AG08395 (cell line): Measurements from ENCODE around the gene NTM.
"Not testable (repeated sequence)": the region's sequence is repeated elsewhere in the genome, so short reads cannot be mapped to it uniquely, and the experiment has no call there.

Experiments used
- DNase-seq: peaks from one replicate; pipeline ENCODE4 v3.0.0; 2012; ENCODE audit warnings: mixed read lengths, low spot score

The NTM gene

DNA sequence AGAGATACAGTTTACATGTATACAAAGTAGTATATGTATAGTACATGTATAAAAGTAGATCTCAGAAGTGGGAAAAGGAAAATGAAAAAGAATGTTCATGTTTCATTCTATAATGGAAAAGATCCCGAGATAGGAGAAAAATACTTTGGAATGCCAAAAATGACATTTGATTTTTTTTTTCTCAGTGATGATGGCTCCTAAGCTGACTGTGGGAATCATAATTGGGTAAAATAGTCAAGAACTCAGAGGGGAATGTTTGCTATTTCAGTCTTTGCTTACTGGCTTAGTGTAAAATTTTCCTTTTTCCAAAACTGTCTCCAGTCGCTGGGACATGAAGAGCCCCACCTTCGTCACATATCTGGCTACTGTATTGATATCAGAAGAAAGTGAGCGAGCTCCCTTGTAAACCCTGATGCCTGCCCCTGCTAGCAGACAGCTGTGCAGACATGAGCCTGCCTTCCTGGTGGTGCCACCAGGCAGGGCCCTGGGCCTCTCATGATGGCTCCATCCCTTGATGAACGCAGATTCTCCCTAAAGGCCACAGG is 944.6 kb downstream of the NTM start:
- DNase-seq: no peak

GRCh38 chr11:132315696-132316095 is 945.3 kb downstream of the NTM start:
- no peak for DNase-seq

GRCh38 chr11:132318421-132319157 is 948.2 kb downstream of the NTM start:
- DNase-seq: peak; percentile 79

DNA sequence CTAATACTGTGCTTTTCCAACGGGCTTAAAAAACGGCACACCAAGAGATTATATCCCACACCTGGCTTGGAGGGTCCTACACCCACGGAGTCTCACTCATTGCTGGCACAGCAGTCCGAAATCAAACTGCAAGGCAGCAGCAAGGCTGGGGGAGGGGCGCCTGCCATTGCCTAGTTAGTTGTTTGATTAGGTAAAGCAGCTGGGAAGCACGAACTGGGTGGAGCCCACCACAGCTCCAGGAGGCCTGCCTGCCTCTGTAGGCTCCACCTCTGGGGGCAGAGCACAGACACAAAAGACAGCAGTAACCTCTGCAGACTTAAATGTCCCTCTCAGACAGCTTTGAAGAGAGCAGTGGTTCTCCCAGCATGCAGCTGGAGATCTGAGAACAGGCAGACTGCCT is 949.0 kb downstream of the NTM start:
- not testable (repeated sequence) for DNase-seq

DNA sequence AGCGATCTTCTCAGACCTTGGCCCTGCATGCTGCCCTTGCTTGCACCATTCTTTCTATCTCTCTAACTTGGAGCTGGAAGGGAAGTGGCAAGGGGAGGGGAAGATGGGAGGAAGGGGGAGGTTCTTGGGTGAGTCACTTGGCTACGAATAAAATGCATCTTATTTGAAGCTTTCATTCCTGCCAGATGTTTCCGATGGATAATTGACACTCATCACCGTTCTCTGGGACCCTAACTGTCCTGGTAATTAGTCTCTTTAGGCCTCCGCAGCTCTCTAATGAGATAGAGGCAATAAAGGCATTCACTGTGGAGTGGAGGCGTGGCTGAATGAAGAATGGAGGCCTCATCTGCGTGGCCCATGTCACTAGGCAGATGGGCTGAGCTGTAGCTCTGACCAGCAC is 960.1 kb downstream of the NTM start:
- peak; percentile 31 for DNase-seq

GRCh38 chr11:132332521-132332920 is 962.1 kb downstream of the NTM start:
- DNase-seq: no peak

DNA sequence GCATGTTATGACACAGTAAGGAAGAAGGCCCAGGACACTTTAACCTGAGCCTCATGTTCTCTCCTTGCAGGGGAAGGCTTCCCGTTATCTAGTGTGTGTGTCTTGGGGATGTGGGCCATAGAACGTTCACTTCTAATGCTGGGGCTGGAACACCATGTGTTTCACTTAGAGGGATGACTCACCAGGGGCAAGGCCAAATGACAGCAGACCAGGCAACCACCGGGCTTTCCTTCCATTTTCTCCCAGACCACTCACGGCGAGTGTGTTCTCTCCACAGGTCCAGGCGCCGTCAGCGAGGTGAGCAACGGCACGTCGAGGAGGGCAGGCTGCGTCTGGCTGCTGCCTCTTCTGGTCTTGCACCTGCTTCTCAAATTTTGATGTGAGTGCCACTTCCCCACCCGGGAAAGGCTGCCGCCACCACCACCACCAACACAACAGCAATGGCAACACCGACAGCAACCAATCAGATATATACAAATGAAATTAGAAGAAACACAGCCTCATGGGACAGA is 964.4 kb downstream of the NTM start:
- no peak for DNase-seq

GRCh38 chr11:132335311-132335710 is 964.9 kb downstream of the NTM start:
- DNase-seq: no peak

GRCh38 chr11:132336781-132337535 is 966.5 kb downstream of the NTM start:
- DNase-seq: no peak

DNA sequence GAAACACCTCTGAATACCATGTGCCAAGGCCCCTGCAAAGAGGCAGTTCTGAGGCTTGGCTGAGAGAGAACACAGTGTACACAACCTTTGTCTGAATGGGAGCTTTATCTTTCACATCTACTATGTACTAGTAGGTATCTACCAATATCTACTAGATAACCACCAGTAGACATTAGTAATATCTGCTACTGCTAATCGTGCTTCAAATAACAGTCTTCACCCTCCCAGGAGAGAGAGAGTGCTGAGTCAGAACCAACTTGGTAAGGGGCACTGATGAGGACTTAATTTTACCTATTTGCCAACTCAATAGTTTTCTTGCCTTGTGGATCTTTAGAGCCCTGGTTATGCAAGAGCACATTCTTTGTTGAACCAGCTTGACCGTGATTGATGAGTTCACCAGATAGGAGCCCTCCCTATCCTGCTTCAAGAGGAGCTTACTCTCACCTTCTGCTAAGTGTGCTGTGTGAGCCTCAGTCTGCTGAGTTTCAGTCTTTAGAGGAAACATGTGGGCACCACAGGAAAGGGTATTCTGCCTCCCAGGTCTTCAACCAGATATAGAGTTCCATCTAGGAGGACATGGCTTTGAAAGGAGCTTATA is 967.5 kb downstream of the NTM start:
- DNase-seq: no peak

DNA sequence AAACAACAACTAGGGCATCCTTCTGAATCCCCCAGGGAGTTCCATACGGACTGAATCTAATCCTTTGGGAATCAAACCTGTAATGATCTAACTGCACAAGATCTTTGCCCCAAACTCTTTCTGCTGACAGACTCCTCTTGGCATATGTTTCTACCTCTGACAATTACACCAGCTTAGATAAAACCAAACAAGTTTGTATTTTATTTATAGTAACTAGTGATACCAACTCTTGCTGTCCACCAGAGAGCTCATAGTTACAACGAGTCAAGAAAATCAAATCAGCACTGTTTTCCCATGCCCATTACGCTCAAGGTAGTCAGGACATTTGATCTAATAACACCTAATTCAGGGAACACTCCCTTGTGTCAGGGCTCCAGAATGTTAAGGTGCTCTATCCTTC is 972.0 kb downstream of the NTM start:
- no peak for DNase-seq

DNA sequence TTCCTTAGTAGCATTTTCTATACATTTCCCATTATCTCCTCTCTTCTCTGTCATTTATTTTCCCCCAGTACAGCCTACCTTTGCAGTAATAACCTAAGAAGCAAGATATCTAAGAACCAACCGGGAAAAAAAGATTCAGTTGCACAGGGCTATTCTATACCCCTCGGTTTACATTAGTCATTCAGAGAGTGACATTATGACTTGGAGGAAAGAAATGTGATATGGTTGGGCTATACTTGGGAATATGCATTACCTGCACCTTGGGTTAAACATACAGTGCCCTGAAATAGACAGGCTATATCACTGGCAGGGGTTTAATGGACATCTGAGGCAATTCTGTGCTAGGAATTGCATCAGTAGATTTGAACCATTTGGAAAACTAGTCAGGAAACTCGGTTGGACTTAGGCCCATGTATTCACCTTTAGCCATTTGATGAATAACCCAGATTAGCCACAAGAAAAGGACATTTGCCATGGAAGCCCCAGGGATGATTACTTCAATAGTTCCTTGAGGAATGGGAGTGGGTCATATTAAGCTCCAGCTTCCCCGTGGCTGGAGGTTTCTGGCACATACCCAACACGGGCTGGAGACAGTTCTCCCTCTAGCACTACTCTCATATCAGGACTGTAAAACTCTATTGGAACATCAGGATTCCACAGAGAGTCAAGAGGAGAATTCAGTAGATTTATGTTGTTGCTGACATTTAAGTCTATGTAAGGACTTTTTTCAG is 973.2 kb downstream of the NTM start:
- no peak for DNase-seq

DNA sequence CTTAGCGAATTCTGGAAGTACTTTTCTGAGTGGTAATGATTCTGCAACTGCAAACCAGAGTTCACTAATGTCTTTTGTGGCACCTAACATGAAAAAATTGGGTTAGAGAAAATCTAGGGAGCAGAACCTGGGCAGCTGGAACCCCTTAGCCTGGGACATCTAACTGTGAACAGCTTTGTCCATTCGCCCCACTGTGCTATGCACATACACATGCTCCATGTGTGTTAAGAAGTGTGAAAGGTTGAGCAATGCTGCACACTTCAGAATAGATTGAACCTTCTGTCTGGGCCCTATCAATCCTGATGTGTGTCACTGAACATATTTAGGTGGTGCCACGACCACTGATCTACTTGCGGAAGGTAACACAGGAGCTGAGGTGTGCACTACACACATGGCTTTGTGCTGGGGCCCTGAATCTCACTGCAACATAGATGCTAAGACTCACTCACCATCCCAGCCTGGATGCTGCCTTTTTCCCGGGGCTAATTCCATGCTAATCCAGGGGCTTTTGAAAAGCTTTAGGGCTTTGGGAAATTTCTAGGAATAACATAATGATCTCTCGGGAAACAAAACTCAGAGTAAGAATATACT is 976.2 kb downstream of the NTM start:
- DNase-seq: no peak

GRCh38 chr11:132347156-132348090 is 977.0 kb downstream of the NTM start:
- DNase-seq: no peak

DNA sequence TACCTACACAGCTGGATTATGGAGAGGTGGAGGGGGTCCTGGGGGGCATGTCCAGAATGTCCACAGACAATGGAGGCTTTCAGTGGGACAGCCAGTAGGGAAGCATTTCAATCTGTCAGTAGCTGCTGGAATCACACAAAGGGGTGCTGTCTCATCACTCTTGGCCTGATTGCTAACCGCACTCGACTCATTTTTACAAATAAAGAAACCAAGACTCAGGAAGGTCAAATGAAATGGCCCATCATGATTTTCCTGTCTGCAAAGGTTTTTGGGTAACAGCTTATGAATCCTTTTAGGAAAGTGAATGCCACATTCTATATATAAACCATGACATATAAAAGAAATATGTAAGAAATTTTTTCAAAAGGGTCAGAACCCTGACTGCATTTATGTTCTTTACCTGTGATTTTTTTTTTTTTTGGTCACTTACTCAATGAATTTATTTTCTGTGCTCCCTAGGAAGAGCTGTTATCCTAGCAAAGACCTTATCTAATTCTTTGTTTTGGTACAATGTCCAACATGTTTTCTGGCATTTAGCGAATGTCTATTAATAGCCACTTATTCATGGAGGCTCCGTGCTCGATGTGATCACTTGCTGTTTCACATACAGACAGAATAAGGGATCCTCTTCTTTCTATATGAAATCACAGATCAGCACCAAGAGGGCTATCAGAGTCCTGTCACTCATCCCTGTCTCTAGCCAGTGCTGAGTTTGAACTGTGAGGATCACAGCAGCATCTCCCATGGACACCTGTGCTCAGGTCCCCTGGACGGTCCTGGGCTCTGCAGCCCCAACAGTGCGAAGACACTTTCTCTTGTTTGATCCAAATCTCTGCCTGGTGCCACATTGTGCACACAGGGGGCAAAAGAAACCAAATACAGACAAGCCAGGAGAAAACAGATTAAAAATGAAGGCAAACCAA is 979.7 kb downstream of the NTM start:
- DNase-seq: no peak

DNA sequence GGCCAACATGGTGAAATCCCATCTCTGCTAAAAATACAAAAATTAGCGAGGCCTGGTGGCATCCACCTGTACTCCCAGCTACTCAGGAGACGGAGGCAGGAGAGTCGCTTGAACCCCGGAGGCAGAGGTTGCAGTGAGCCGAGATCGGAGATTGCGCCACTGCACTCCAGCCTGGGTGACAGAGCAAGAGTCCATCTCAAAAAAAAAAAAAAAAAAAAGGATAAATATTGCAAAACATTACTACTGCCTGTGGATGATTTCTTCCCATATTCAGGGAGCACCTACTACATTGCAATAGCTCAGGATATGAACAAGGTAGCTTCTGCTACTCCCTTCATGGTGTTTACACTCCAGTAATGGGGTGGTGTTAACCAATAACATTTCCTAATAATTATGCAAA is 980.6 kb downstream of the NTM start:
- no peak for DNase-seq

- no peak for DNase-seq
These were observed 982.1 kb downstream of the NTM start for GRCh38 chr11:132352497-132352896.

- DNase-seq: no peak
These were observed 982.8 kb downstream of the NTM start for GRCh38 chr11:132353255-132353654.

DNA sequence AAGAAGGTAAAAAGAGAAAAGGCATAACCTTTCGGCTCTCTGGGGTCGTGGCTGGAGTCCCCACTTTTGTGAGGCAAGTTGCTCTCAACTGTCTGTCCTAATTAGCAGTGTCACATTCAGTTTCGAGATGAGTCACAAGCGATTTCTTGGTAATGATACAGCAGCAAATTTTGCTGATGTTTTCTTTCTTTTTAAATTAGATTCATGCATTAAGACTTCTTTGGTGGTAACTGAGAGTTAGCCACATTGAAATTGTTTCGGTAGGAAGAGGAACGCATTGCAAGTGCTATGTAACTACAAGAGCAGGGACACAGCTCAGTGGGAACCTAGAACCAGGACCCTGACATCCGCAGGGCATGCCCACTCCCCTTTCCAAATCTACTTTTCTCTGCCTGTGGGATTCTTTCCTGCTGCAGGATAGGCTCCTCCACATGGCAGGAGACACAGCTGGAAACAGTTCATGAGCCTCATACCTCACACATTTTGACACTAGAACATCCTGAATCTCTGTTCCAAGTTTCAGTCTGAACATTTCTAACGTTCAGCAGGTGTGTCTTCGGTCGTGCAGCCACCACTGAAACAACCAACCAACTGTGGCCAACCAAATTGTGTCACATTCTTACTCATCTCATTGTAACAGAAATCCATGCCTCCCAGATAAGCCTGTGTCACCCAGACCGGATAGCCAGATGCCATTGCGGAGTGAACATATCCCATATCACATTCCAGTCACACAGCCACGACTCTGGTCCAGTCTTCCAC is 987.6 kb downstream of the NTM start:
- DNase-seq: no peak
